GM12892 (cell line): Measurements from ENCODE around the gene PKHD1.

Source experiments
- POLR2A ChIP-seq: IDR thresholded peaks from 2 replicates; pipeline ENCODE4 v1.6.1; 2011; ENCODE audit warnings: low read depth, low read length, control low read depth
- POLR2AphosphoS5 ChIP-seq: IDR thresholded peaks from 2 replicates; pipeline ENCODE4 v1.6.1; 2011; ENCODE audit warnings: low read depth, low read length, control low read depth
- TAF1 ChIP-seq: IDR thresholded peaks from 2 replicates; pipeline ENCODE4 v1.6.1; 2011; ENCODE audit warnings: low read depth, mild to moderate bottlenecking, control low read depth, low read length, borderline replicate concordance

GRCh38 chr6:51594981-51595380, 492.4 kb downstream of the PKHD1 start:
- TF ChIP-seq POLR2A (no peak), POLR2AphosphoS5 (no peak), TAF1 (no peak)
